ENCODE results near the gene GALNT10.

- no peak for TF ChIP-seq CTCF (conservative IDR thresholded peaks at IDR 0.05 in 1 of 2, IDR thresholded peaks at IDR 0.05 in 1 of 2; ENCODE audit: low read depth in 1 of 2, low read length in 2 of 2)
- TF ChIP-seq EZH2 (IDR thresholded peaks at IDR 0.05; ENCODE audit: low read length, missing control alignments) = no peak
These were observed 10.7 kb downstream of the GALNT10 start for GRCh38 chr5:154201108-154201769.

Measured in fibroblast of lung (primary cell).